Tibial artery (tissue), 4 donors: ENCODE data around the gene BTBD6.

Source experiments
- DNase-seq, 2 donors: peaks; one replicate each; pipeline ENCODE4 v3.0.0-alpha.2; 2019
- H3K27ac ChIP-seq, 2 donors: fragments of 200-600 bp; sonication (generic) in 1 of 2; 1 replicate in 1 of 2; 2 replicates in 1 of 2; pipeline ENCODE4 v1.5.1; 2018 to 2019; ENCODE audit warnings: mild to moderate bottlenecking in 1 of 2
- H3K27me3 ChIP-seq, 2 donors: fragments of 200-600 bp; sonication (generic) in 1 of 2; one replicate each; pipeline versions ENCODE4 v1.5.1 to v1.6.0; 2016 to 2019
- H3K36me3 ChIP-seq, 3 donors: fragments of 200-600 bp; sonication (generic) in 2 of 3; one replicate each; pipeline ENCODE4 v1.5.1; 2016 to 2019; ENCODE audit warnings: mild to moderate bottlenecking in 2 of 3
- H3K4me1 ChIP-seq, 4 donors: fragments of 200-600 bp; sonication (generic) in 2 of 4; 1 replicate in 3 of 4; 2 replicates in 1 of 4; pipeline ENCODE4 v1.5.1; 2016 to 2019
- H3K4me3 ChIP-seq, 2 donors: fragments of 200-600 bp; sonication (generic) in 1 of 2; 1 replicate in 1 of 2; 2 replicates in 1 of 2; pipeline ENCODE4 v1.5.1; 2018 to 2019; ENCODE audit warnings: mild to moderate bottlenecking in 2 of 2
- H3K9me3 ChIP-seq, 3 donors: fragments of 200-600 bp; sonication (generic) in 1 of 3; one replicate each; pipeline ENCODE4 v1.5.1; 2016 to 2019
- intact Hi-C: fragments of 100-400 bp; cut with DNase I; formaldehyde crosslinking; loops from one replicate; pipeline ENCODE4 v1.15.0; 2023; ENCODE audit warnings: low total_unique reads
- TF ChIP-seq, protein P1 (sequence below), 2 experiments: fragments of 200-600 bp in 1 of 2; fragments of 450-650 bp in 1 of 2; IDR thresholded peaks; one replicate each; pipeline ENCODE4 v1.5.1; 2017 to 2019; ENCODE audit warnings: antibody characterized with exemption in 2 of 2, mild to moderate bottlenecking in 1 of 2, moderate library complexity in 1 of 2

Gene BTBD6

DNA sequence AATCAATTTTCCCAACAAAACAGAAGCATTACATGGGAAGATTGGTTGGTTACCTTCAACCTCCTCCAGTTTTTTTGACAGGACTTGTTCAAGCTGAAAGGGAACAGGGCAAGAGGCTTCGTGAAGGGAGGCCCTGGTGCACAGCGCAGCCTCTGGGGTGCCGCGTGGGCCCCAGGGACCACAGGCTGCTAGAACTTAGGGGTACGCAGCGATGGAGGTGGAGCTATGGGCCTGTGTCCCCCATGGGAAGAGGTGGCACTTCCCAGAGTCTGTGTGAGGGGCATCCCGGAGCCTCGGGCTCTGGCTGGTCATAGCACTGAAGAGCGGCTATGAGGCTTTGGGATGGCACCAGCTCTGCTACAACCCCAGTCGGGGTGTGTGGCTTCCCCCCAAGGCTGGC lies 22.1 kb upstream of the BTBD6 start:
- H3K9me3 ChIP-seq = no peaks in the 10 kb centered on the region
- no peaks in the 10 kb centered on the region for H3K27me3 ChIP-seq
- DNase-seq = no peak
- TF ChIP-seq, protein P1, sequence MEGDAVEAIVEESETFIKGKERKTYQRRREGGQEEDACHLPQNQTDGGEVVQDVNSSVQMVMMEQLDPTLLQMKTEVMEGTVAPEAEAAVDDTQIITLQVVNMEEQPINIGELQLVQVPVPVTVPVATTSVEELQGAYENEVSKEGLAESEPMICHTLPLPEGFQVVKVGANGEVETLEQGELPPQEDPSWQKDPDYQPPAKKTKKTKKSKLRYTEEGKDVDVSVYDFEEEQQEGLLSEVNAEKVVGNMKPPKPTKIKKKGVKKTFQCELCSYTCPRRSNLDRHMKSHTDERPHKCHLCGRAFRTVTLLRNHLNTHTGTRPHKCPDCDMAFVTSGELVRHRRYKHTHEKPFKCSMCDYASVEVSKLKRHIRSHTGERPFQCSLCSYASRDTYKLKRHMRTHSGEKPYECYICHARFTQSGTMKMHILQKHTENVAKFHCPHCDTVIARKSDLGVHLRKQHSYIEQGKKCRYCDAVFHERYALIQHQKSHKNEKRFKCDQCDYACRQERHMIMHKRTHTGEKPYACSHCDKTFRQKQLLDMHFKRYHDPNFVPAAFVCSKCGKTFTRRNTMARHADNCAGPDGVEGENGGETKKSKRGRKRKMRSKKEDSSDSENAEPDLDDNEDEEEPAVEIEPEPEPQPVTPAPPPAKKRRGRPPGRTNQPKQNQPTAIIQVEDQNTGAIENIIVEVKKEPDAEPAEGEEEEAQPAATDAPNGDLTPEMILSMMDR (IDR thresholded peaks at IDR 0.05) = no peak
- H3K4me3 ChIP-seq = no peak overlapping the region
- peaks cover 16 to 66% (median 51%) of the 10 kb centered on the region in 3 donors for H3K36me3 ChIP-seq
- H3K27ac ChIP-seq = no peak overlapping the region
- intact Hi-C loops = no loop called here
- H3K4me1 ChIP-seq = no peaks in the 10 kb centered on the region

DNA sequence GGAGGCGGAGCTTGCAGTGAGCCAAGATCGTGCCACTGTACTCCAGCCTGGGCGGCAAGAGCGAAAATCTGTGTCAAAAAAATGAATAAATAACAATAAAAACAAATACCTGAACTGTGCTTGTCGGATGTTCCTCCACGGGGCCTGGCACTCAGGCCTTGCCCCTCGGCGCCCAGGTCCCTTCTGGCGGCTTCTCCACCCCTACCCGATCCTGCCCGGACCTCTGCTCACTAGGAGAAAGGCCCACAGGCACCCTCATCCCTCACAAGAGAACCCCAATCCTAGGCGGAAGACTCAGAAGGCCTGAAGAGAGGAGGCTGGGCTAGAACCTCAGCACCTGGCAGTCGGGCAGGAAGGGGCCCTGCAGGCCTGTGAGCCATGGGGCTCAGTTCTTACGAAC lies 21.0 kb upstream of the BTBD6 start:
- no peaks in the 10 kb centered on the region for H3K9me3 ChIP-seq
- DNase-seq = no peak
- H3K27ac ChIP-seq = no peak overlapping the region
- peaks cover 16 to 57% (median 43%) of the 10 kb centered on the region in 3 donors for H3K36me3 ChIP-seq
- H3K4me3 ChIP-seq = no peak overlapping the region
- TF ChIP-seq, protein P1 (IDR thresholded peaks at IDR 0.05) = no peak
- H3K27me3 ChIP-seq = no peaks in the 10 kb centered on the region
- intact Hi-C loops = no loop called here
- no peaks in the 10 kb centered on the region for H3K4me1 ChIP-seq

DNA sequence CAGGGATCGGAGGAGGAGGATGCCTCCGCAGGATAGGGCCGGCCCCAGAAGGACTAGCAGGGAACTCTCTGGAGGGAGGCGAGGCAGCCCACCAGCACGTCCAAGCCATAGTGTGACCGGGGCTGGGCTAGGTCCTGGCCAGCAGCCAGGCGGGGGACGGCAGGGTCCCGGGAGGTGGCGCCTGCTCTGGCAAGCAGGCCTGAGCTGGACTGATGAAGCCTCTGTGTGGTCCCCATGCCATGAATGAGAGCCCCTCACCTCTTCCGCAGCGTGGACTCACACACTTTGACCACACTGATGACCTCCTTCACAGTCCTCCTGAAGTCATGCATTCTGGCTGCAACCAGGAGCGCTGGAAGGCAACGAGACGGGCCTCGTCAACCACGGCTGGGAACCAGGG lies 19.8 kb upstream of the BTBD6 start:
- intact Hi-C loops = no loop called here
- no peak for DNase-seq

DNA sequence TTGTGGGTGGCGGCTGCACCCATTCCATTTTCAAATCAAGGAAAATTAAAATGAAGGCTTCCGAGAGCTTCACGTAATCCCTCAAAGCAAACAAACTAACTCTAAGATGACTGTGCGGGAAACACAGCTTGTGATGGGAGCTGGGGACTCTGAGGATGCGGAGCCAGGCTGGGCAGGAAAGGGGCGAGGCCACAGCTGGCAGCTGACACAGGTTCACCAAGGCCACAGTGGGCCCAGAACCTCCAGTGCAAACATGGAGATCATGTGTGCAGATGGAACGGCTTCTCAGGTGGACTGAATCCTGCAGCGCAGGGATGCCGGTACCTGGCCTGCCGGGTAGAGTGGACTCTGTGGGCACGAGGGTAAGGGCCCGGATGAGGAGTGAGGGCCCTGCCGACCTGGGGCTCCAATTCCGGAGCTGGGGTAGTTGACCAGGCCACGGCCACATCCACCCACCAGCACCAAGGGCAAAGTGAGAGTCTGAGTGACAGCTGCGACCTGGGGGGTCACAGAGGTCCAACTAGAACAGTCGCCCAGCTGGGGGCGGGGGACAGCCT lies 19.2 kb upstream of the BTBD6 start:
- no peak for DNase-seq
- Histone ChIP-seq H3K9me3 (no peaks in the 10 kb centered on the region), H3K4me1 (no peaks in the 10 kb centered on the region), H3K4me3 (no peak overlapping the region), H3K36me3 (peaks cover 13 to 41% (median 28%) of the 10 kb centered on the region in 3 donors), H3K27ac (no peak overlapping the region), H3K27me3 (no peaks in the 10 kb centered on the region)
- intact Hi-C loops = no loop called here
- TF ChIP-seq, protein P1 (IDR thresholded peaks at IDR 0.05) = no peak

More for the DNA sequence above, 19.8 kb upstream of the BTBD6 start:
- TF ChIP-seq, protein P1 (IDR thresholded peaks at IDR 0.05) = no peak
- no peaks in the 10 kb centered on the region for H3K9me3 ChIP-seq
- H3K27me3 ChIP-seq = no peaks in the 10 kb centered on the region
- H3K36me3 ChIP-seq = peaks cover 16 to 47% (median 34%) of the 10 kb centered on the region in 3 donors
- H3K4me3 ChIP-seq = no peak overlapping the region
- H3K27ac ChIP-seq = no peak overlapping the region
- H3K4me1 ChIP-seq = no peaks in the 10 kb centered on the region

DNA sequence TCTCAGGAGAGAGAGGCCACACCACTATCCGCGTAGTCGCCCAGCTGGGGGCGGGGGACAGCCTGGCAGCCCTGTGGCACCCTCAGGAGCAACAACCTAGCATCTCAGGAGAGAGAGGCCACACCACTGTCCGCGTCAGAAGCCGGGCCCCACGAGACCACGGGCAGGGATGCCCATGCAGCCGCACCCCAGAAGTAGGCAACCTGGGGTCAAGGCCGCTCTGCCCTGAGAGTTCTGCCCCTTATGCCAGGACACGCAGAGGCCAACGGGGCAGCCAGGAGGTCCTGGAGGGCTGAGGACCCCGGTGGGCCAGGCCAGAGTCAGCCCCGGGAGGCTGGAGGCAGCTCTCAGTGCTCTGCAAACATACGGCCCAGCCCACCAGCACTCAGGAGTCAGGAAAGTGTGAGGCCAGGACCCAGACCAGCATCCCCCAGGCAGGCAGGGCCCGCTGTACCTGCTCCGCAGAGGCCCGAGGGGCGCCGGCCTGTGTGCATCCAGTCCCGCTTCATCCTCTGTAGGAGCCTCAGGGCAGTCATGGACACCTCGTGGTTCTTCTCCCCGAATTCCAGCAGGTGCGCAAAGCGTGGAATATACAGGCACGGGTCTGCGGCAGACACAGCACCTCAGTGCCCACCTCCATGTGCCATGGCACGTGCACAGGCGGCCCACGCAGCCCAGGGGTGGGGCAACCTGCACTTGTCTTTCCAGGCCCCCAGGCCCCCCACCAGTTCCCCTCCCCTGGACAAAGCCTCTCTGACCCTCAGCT lies 7.3 kb upstream of the BTBD6 start:
- no peak for DNase-seq
- Histone ChIP-seq H3K4me1 (no peaks in the 10 kb centered on the region), H3K36me3 (peaks cover 0 to 14% (median 8%) of the 10 kb centered on the region in 3 donors), H3K27ac (no peak overlapping the region), H3K27me3 (no peaks in the 10 kb centered on the region), H3K4me3 (no peak overlapping the region), H3K9me3 (no peaks in the 10 kb centered on the region)
- TF ChIP-seq, protein P1 (IDR thresholded peaks at IDR 0.05) = no peak
- intact Hi-C loops = no loop called here
